HepG2 (cell line): Measurements from ENCODE around the gene BMF. TPM values are rescaled to one million over a fixed set of nuclear protein-coding genes. Genes with fewer than 3 reads are reported as not detected.
A peak's percentile ranks its signal among the peaks of the same experiment; 100 is the strongest.

Experiments
- ARID3A ChIP-seq: IDR thresholded peaks from 2 replicates; pipeline ENCODE4 v1.6.1; 2012; ENCODE audit warnings: low read depth, low read length, improper control_type of control experiment
- ATF1 ChIP-seq: IDR thresholded peaks from 2 replicates; pipeline ENCODE4 v1.6.1; 2016; ENCODE audit warnings: mild to moderate bottlenecking, control low read depth
- FIP1L1 ChIP-seq: fragments of 200-400 bp; formaldehyde crosslinking; IDR thresholded peaks from 2 replicates; pipeline ENCODE4 v1.6.1; 2018; ENCODE audit warnings: low read depth, mild to moderate bottlenecking, low read length, moderate library complexity, borderline replicate concordance; ENCODE audit not compliant: insufficient read depth
- HDAC2 ChIP-seq: sonication (generic); formaldehyde crosslinking; IDR thresholded peaks from 2 replicates; pipeline ENCODE4 v1.4.0; 2020; ENCODE audit warnings: missing genetic modification reagents
- HNRNPLL ChIP-seq: fragments of 200-400 bp; formaldehyde crosslinking; IDR thresholded peaks from 2 replicates; pipeline ENCODE4 v1.6.1; 2017; ENCODE audit warnings: mild to moderate bottlenecking, low read depth, low read length; ENCODE audit not compliant: poor library complexity, severe bottlenecking
- KAT7 ChIP-seq: IDR thresholded peaks from 2 replicates; pipeline ENCODE4 v1.6.1; 2018; ENCODE audit warnings: borderline replicate concordance, missing compliant biosample characterization
- KLF6 ChIP-seq: IDR thresholded peaks from 2 replicates; pipeline ENCODE4 v1.8.0; 2016; ENCODE audit warnings: missing biosample characterization, missing genetic modification reagents
- MLXIP ChIP-seq: sonication (generic); formaldehyde crosslinking; IDR thresholded peaks from 2 replicates; pipeline ENCODE4 v1.9.0; 2021; ENCODE audit warnings: missing genetic modification reagents, borderline replicate concordance
- SMARCC2 ChIP-seq: fragments of 450-650 bp; IDR thresholded peaks from 2 replicates; pipeline ENCODE4 v1.6.1; 2017; ENCODE audit warnings: antibody characterized with exemption, mild to moderate bottlenecking
- SNAPC5 ChIP-seq: sonication (generic); formaldehyde crosslinking; IDR thresholded peaks from 2 replicates; pipeline ENCODE4 v1.8.1; 2023; ENCODE audit warnings: mild to moderate bottlenecking, missing genetic modification reagents, borderline replicate concordance
- ZEB1 ChIP-seq: IDR thresholded peaks from 2 replicates; pipeline ENCODE4 v1.6.1; 2012; ENCODE audit warnings: mild to moderate bottlenecking, low read depth, inconsistent platforms; ENCODE audit not compliant: insufficient replicate concordance
- ZFP91 ChIP-seq: sonication (generic); formaldehyde crosslinking; IDR thresholded peaks from 2 replicates; pipeline ENCODE4 v1.9.0; 2022; ENCODE audit warnings: missing genetic modification reagents, mild to moderate bottlenecking, borderline replicate concordance
- ZNF138 ChIP-seq: sonication (generic); formaldehyde crosslinking; IDR thresholded peaks from 2 replicates; pipeline ENCODE4 v1.5.0; 2020; ENCODE audit warnings: mild to moderate bottlenecking, low read depth, missing genetic modification reagents
- ZNF274 ChIP-seq: sonication (generic); formaldehyde crosslinking; IDR thresholded peaks from 2 replicates; pipeline ENCODE4 v1.5.1; 2020; ENCODE audit warnings: mild to moderate bottlenecking, missing genetic modification reagents
- ZNF329 ChIP-seq: sonication (generic); formaldehyde crosslinking; IDR thresholded peaks from 2 replicates; pipeline ENCODE4 v1.9.0; 2021; ENCODE audit warnings: low read depth, mild to moderate bottlenecking, missing genetic modification reagents
- ZNF772 ChIP-seq: sonication (generic); formaldehyde crosslinking; IDR thresholded peaks from 2 replicates; pipeline ENCODE4 v1.5.0; 2020; ENCODE audit warnings: mild to moderate bottlenecking, missing genetic modification reagents
- polyA plus RNA-seq, 8 experiments: library from polyadenylated mRNA; depleted of rRNA in 3 of 8; stranded (reverse) in 7 of 8; unstranded in 1 of 8; fragments of >200 nt; fragmentation: Illumina TruSeq in 4 of 8; extraction: Trizol in 4 of 8; gene quantifications; 2 replicates each; pipeline versions ENCODE4 v1.2.1 to v1.2.3, GENCODE V29; 2011 to 2016; ENCODE audit warnings: low read depth in 4 of 8, missing spikeins in 1 of 8, mixed read lengths in 1 of 8; ENCODE audit not compliant: insufficient read depth in 1 of 8
- total RNA-seq, 5 experiments: library from RNA; depleted of rRNA; stranded (reverse); fragments of >200 nt; fragmentation: Illumina TruSeq; extraction: Trizol; gene quantifications; 2 replicates each; pipeline ENCODE4 v1.2.3, GENCODE V29; 2016; ENCODE audit warnings: low read depth in 1 of 5
- TF ChIP-seq, protein P1 (sequence below): sonication (generic); formaldehyde crosslinking; IDR thresholded peaks from 2 replicates; pipeline ENCODE4 v1.5.0; 2020; ENCODE audit warnings: missing genetic modification reagents
- TF ChIP-seq, protein P2 (sequence below): sonication (generic); formaldehyde crosslinking; IDR thresholded peaks from 2 replicates; pipeline ENCODE4 v1.9.0; 2021; ENCODE audit warnings: missing genetic modification reagents, mild to moderate bottlenecking, borderline replicate concordance

Gene BMF
- total and polyA plus RNA-seq, 2 of the 13 experiments (the other 11 are each of a cell fraction or from before 2014, with no cell fraction given): 8.7 to 15.9 TPM

DNA sequence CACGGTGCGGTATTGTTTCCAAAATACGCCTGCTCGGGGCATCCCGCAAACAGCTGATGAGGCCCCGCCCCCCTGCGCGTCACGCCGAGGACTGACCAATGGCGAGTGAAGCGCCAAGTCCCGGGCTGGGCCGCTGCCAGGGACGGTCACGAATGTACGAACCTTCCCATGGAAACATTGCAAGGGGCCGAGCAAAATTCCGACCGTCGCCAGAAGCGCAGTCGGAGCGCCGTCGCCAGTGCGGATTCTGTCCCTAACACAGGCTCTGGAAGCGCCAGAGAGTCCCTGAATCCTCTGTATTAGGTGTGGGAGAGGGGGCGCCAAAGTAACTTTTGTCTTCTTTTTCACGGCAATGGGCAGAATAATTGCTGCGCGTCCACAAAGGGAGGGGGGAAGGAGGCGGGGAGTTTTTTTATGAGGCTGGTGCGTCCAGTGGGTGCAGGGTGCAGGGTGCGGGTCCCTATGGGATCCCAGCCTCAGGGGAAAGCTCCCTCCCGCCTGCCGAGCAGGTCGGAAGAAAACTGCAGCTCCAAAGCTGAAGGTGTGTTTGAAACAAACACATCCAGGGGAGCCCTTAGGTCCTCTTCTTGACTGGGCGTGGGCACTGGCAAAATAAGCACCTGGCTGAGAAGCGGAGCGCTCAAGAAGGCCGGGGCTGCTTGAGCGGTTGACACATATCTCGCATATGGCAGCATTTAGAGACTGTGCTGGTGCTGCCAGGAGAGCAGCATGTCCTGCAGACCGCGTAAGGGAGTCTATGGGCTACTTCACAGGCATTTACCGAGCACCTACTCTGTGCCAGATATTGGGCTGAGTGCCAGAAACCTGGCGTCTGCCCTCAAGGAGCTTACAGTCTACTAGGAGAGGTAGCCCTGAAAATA lies at the start of gene BMF (continued):
- peak; percentile 50; the same call in 1 of the 2 replicates for TF ChIP-seq KLF6 (CRISPR knock-in tag)
- TF ChIP-seq, protein P1, sequence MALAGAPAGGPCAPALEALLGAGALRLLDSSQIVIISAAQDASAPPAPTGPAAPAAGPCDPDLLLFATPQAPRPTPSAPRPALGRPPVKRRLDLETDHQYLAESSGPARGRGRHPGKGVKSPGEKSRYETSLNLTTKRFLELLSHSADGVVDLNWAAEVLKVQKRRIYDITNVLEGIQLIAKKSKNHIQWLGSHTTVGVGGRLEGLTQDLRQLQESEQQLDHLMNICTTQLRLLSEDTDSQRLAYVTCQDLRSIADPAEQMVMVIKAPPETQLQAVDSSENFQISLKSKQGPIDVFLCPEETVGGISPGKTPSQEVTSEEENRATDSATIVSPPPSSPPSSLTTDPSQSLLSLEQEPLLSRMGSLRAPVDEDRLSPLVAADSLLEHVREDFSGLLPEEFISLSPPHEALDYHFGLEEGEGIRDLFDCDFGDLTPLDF (CRISPR knock-in tag): peak; percentile 81; the same call in 1 of the 2 replicates
- peak; percentile 70; the same call in 1 of the 2 replicates for TF ChIP-seq ZNF772 (CRISPR knock-in tag)
- TF ChIP-seq HNRNPLL: peak; percentile 84
- no peak for TF ChIP-seq KAT7 (CRISPR knock-in tag)
- TF ChIP-seq, protein P2, sequence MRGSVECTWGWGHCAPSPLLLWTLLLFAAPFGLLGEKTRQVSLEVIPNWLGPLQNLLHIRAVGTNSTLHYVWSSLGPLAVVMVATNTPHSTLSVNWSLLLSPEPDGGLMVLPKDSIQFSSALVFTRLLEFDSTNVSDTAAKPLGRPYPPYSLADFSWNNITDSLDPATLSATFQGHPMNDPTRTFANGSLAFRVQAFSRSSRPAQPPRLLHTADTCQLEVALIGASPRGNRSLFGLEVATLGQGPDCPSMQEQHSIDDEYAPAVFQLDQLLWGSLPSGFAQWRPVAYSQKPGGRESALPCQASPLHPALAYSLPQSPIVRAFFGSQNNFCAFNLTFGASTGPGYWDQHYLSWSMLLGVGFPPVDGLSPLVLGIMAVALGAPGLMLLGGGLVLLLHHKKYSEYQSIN (CRISPR knock-in tag): no peak
- TF ChIP-seq HDAC2: peak; percentile 59; the same call in 1 of the 2 replicates
- 0 out of 2 replicates have a peak, but pooled peaks have one; percentile 28 for TF ChIP-seq ZNF138 (CRISPR knock-in tag)
- 0 out of 2 replicates have a peak, but pooled peaks have one; percentile 60 for TF ChIP-seq SNAPC5 (CRISPR knock-in tag)
- TF ChIP-seq ATF1 (CRISPR knock-in tag): peak; percentile 85
- 0 out of 2 replicates have a peak, but pooled peaks have one; percentile 44 for TF ChIP-seq FIP1L1
- 0 out of 2 replicates have a peak, but pooled peaks have one; percentile 45 for TF ChIP-seq ZNF274
- TF ChIP-seq SMARCC2: no peak
- peak; percentile 49; the same call in 1 of the 2 replicates for TF ChIP-seq ARID3A
- TF ChIP-seq ZNF329: no peak
- TF ChIP-seq MLXIP (CRISPR knock-in tag): no peak
- TF ChIP-seq ZEB1: peak; percentile 62
- TF ChIP-seq ZFP91 (CRISPR knock-in tag): peak; percentile 70; the same call in 1 of the 2 replicates
